ENCODE data around the gene FNBP1L.

- TF ChIP-seq POLR2A (IDR thresholded peaks at IDR 0.05) (no peak), CTCF (IDR thresholded peaks at IDR 0.05) (peak; percentile 17 to 49 (median 20))
Observed at GRCh38 chr1:93433407-93433961, 14.4 kb upstream of the FNBP1L start.
